Endothelial cell (in vitro differentiated cells): ENCODE data around the gene PNLIPRP3. TPM values are rescaled to one million over a fixed set of nuclear protein-coding genes. Genes with fewer than 3 reads are reported as not detected.

Experiments used
- DNase-seq: peaks from one replicate; pipeline ENCODE4 v3.0.0; 2021; ENCODE audit warnings: low spot score
- H3K27ac Mint-ChIP-seq: one replicate; pipeline ENCODE4 v1.8.0; 2021; ENCODE audit warnings: mixed read lengths, inconsistent platforms; ENCODE audit not compliant: unreplicated experiment
- H3K27me3 Mint-ChIP-seq: one replicate; pipeline ENCODE4 v1.8.0; 2021; ENCODE audit warnings: mild to moderate bottlenecking, moderate library complexity, mixed read lengths, inconsistent platforms; ENCODE audit not compliant: unreplicated experiment
- H3K36me3 Mint-ChIP-seq: one replicate; pipeline ENCODE4 v1.8.0; 2021; ENCODE audit warnings: mild to moderate bottlenecking, low read depth, mixed read lengths, inconsistent platforms; ENCODE audit not compliant: unreplicated experiment
- H3K4me1 Mint-ChIP-seq: one replicate; pipeline ENCODE4 v1.8.0; 2021; ENCODE audit warnings: mild to moderate bottlenecking, mixed read lengths, inconsistent platforms; ENCODE audit not compliant: unreplicated experiment
- H3K4me3 Mint-ChIP-seq: one replicate; pipeline ENCODE4 v1.8.0; 2021; ENCODE audit warnings: mild to moderate bottlenecking, mixed read lengths, inconsistent platforms; ENCODE audit not compliant: unreplicated experiment
- H3K9me3 Mint-ChIP-seq: one replicate; pipeline ENCODE4 v1.8.0; 2021; ENCODE audit warnings: mixed read lengths, inconsistent platforms; ENCODE audit not compliant: unreplicated experiment
- total RNA-seq: library from RNA; stranded (reverse); fragmentation: NEBNext Ultra II Directional; extraction: Animal tissue kit (Norgen Biotek cat#: 25700); gene quantifications from one replicate; pipeline ENCODE4 v1.2.1, GENCODE V29; 2021; ENCODE audit not compliant: unreplicated experiment
- TF ChIP-seq, protein P1 (sequence below): fragments of 200-600 bp; sonication (generic); IDR thresholded peaks from one replicate; pipeline ENCODE4 v1.5.0; 2021; ENCODE audit warnings: antibody characterized with exemption; ENCODE audit not compliant: unreplicated experiment

The PNLIPRP3 gene
- total RNA-seq, 1 donor from 2014 or later, result not detected

GRCh38 chr10:116460219-116460618 is 32.6 kb downstream of the PNLIPRP3 start:
- Mint-ChIP-seq H3K9me3 (no peaks in the 10 kb centered on the region), H3K27ac (no peak overlapping the region), H3K4me3 (no peak overlapping the region), H3K4me1 (no peaks in the 10 kb centered on the region), H3K27me3 (no peaks in the 10 kb centered on the region), H3K36me3 (no peaks in the 10 kb centered on the region)
- TF ChIP-seq, protein P1, sequence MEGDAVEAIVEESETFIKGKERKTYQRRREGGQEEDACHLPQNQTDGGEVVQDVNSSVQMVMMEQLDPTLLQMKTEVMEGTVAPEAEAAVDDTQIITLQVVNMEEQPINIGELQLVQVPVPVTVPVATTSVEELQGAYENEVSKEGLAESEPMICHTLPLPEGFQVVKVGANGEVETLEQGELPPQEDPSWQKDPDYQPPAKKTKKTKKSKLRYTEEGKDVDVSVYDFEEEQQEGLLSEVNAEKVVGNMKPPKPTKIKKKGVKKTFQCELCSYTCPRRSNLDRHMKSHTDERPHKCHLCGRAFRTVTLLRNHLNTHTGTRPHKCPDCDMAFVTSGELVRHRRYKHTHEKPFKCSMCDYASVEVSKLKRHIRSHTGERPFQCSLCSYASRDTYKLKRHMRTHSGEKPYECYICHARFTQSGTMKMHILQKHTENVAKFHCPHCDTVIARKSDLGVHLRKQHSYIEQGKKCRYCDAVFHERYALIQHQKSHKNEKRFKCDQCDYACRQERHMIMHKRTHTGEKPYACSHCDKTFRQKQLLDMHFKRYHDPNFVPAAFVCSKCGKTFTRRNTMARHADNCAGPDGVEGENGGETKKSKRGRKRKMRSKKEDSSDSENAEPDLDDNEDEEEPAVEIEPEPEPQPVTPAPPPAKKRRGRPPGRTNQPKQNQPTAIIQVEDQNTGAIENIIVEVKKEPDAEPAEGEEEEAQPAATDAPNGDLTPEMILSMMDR, result no peak
- DNase-seq, result no peak

DNA sequence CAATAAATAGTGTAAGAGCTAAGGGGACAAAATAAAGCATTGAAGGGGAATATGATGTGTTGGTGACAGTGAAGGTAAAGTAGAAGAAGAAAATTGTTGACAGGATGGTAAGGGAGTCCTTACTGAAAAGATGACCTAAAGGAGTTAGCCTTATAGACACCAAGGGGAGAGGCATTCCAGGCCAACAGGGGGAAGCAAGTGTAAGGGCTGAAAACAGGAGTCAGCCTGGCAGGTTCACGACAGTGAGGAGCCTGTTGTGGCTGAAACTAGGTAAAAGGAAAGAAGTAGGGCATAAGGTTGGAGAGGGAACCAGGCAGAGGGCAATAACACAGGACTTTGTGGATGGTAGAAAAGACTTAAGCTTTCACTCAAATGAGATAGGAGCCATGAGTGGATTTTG is 34.0 kb downstream of the PNLIPRP3 start:
- TF ChIP-seq, protein P1, result no peak
- H3K36me3 Mint-ChIP-seq, result no peaks in the 10 kb centered on the region
- no peaks in the 10 kb centered on the region for H3K9me3 Mint-ChIP-seq
- no peak overlapping the region for H3K27ac Mint-ChIP-seq
- peaks cover 2% of the 10 kb centered on the region for H3K4me1 Mint-ChIP-seq
- no peak for DNase-seq
- H3K27me3 Mint-ChIP-seq, result no peaks in the 10 kb centered on the region
- no peak overlapping the region for H3K4me3 Mint-ChIP-seq

DNA sequence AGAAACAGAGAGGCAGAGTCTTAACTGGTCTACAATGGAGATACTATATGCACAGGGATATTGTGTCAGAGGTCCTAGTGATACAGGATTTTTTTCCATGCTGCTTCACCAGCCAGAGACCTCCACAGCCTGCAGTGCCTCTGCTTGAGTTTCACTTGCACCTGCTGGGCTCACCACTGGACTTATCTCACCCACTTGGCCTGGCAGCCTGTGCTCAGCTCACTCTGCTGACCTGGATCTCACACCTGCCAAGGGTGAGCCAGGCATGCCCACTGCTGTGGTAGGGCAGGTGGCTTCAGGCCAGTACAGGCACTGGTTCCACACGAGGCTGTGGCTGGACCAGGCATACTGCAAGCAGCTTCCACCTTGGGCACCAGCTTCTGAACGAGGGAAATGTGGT is 36.6 kb downstream of the PNLIPRP3 start:
- Mint-ChIP-seq H3K27me3 (no peaks in the 10 kb centered on the region), H3K4me3 (no peak overlapping the region), H3K4me1 (peaks cover 7% of the 10 kb centered on the region), H3K36me3 (no peaks in the 10 kb centered on the region), H3K9me3 (no peaks in the 10 kb centered on the region), H3K27ac (no peak overlapping the region)
- no peak for DNase-seq
- TF ChIP-seq, protein P1, result no peak

DNA sequence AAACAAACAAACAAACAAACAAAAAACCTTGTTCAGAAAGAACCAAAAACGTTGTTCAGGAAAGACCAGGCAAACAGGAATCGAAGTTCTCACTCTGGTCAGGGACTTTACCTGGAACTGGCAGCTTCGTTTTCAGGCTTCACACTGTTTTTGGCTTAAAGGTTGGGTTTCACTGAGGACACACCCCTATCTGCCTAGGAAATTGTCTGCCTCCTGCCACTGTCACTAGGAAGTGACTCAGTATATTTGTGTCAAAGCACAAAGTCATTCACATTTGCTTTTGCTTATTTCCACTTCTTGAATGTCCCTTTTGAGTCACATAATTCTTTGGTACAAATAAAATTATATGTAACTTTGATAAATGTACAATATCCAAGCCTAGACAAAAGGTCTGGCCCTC is 37.9 kb downstream of the PNLIPRP3 start:
- TF ChIP-seq, protein P1, result no peak
- Mint-ChIP-seq H3K27me3 (no peaks in the 10 kb centered on the region), H3K4me1 (peaks cover 16% of the 10 kb centered on the region), H3K4me3 (no peak overlapping the region), H3K36me3 (no peaks in the 10 kb centered on the region), H3K27ac (no peak overlapping the region), H3K9me3 (no peaks in the 10 kb centered on the region)
- DNase-seq, result no peak

DNA sequence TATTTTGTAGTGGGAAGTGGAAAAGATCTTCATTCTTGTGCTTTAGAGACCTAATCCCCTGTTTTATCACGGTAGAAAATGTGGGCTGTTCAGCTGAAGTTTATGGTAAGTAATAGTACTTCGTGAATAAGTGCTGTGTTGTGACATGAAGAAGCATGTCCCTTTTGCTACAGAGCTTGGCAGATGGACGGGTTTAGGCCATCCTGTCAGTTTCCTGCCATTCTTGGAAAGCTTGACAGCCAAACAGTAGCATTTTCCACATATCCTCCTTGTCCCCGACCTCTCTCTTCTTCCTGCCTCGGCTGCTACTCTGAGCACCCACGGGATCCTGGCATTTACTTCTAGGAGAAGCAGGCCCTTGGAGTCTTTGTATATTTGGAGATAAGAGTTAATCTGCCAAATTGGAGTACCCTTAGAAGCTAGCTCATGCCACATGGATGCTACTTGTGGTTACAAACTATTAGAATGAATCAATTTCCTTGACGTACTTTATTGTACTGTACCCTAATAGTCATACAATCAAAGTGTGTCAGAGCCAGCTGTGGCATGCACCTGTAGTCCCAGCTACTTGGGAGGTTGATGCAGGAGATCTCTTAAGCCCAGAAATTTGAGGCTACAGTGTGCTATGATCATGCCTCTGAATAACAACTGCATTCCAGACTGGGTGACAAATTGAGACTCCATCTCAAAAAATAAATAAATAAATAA is 39.2 kb downstream of the PNLIPRP3 start:
- H3K27me3 Mint-ChIP-seq, result peaks cover 1% of the 10 kb centered on the region
- H3K4me3 Mint-ChIP-seq, result no peak overlapping the region
- peak overlapping the region; percentile 43 for H3K27ac Mint-ChIP-seq
- DNase-seq, result peak; percentile 5
- peaks cover 24% of the 10 kb centered on the region for H3K4me1 Mint-ChIP-seq
- H3K9me3 Mint-ChIP-seq, result no peaks in the 10 kb centered on the region
- TF ChIP-seq, protein P1, result no peak
- no peaks in the 10 kb centered on the region for H3K36me3 Mint-ChIP-seq
